Measurements from ENCODE around the gene ARL3. TPM values are rescaled to one million over a fixed set of nuclear protein-coding genes. Genes with fewer than 3 reads are reported as not detected.

The ARL3 gene
- polyA plus RNA-seq, 4 donors: 28.6 to 32.5 (median 31.0) TPM

DNA sequence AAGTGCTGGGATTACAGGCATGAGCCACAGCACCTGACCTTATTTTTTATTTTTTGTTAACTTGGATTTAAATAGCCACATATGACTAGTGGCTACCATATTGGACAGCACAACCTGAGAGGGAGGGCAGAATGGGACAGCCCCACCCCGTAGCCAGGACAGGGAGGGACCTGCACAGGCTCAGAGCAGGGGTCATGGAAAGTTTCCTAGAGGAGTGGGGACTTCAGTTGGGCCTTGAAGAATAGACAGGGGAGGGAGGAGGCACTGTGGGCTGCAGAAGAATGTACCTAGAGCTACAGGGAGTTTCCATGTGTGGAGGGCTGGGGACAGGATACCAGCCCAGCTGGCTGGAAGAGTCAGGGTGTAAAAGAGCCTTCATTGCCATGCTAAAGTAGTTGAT lies 61.1 kb downstream of the ARL3 start:
- DNase-seq (ENCODE audit: low read depth in 4 of 4, low spot score in 3 of 4): no peak

GRCh38 chr10:102652170-102652916 lies 61.9 kb downstream of the ARL3 start:
- no peak for DNase-seq (ENCODE audit: low read depth in 4 of 4, low spot score in 3 of 4)

- DNase-seq (ENCODE audit: low read depth in 4 of 4, low spot score in 3 of 4): no peak
Observed at GRCh38 chr10:102651455-102652169, 62.6 kb downstream of the ARL3 start.

DNA sequence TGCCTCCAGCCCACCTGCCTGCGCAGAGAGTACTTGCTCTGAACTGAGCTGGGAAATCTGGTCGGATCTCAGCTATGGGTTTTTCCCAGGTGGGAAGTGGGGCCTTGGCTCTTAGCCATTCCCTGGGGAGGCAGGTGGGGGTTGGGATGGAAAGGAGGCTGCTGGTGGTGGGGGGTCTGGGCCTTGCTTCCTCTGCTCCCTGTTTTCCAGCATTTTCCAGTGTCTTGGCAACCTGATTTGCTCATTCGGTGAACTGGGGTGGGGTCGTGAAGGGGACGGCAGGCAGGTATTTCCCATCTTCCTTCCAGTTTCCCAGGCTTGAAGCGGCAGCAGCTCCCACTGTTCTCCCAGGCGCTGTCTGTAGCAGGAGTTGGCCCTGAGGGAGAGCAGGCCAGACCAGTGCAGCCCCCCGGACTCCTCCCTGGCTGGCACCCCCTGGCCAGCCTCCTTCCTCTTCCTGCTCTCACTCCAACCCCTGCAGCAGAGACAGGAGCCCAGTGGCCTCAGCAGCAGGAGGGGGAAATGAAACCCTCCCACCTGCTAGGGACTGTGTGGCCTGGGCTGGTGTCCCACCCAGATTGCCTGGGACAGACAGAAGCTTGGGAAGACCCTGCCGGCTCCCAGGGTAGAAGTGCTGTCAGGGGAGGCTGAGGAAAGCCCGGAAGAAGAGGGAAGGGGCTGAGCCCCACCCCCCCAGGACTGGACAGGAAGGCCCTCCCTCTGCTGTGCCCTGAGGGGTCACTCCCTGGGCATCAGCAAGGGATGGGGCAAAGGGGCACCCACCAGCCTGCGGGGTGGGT lies 63.3 kb downstream of the ARL3 start:
- DNase-seq (ENCODE audit: low read depth in 4 of 4, low spot score in 3 of 4): no peak

GRCh38 chr10:102649797-102650654 lies 64.2 kb downstream of the ARL3 start:
- DNase-seq (ENCODE audit: low read depth in 4 of 4, low spot score in 3 of 4): no peak

GRCh38 chr10:102648889-102649796 lies 65.1 kb downstream of the ARL3 start:
- DNase-seq (ENCODE audit: low read depth in 4 of 4, low spot score in 3 of 4): no peak

DNA sequence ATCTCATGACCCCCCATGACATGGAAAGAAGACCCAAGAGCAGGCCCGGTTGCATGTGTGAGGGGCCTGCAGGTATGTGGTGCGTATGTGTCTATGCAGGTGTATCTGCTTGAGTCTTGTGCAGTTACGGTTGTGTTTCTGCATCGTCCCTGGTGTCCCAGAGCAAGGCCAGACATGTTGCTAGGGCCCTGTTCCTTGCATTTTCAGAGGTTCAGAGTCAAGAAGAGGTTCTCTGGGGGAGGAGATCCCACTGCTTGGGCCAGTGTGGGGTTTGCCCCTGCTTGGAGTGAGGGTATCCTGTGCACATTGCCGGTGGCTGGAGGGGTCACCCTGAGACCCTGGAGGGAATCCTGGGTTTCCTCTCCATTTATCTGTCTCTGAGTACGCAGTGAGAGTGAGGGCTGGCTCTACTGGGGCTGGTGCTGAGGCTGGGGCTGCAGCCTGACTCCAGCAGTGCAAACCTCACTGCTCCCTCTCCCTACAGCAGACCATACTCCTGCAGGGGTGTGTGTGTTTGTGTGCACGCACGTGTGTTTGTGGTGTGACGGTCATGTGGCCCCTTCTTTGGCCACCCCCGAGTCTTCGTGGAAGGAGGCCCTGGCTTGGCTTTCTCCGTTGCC lies 65.8 kb downstream of the ARL3 start:
- DNase-seq (ENCODE audit: low read depth in 4 of 4, low spot score in 3 of 4): no peak

GRCh38 chr10:102647443-102648268 lies 66.5 kb downstream of the ARL3 start:
- DNase-seq (ENCODE audit: low read depth in 4 of 4, low spot score in 3 of 4): no peak

- DNase-seq (ENCODE audit: low read depth in 4 of 4, low spot score in 3 of 4): no peak
Observed at GRCh38 chr10:102646610-102647442, 67.4 kb downstream of the ARL3 start.

GRCh38 chr10:102645741-102646609 lies 68.2 kb downstream of the ARL3 start:
- DNase-seq (ENCODE audit: low read depth in 4 of 4, low spot score in 3 of 4): peak in 1 of 4 donors; percentile 48

DNA sequence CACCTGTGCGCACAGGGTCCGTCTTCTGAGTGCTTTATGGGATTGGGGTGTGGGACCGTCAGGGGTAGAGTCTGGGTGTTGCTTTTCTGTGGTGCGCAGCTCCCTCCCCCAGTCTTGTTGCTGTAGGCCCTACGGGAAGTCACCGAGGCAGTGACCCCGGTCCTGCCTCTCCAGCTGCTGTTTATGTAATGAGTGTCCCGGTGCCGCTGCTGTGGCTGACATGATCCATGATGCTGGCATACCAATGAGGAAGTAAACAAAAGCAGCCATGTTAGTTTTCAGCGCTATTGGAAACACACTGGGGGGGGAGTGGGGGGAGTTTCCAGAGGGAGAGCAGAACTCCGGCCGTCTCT lies 68.8 kb downstream of the ARL3 start:
- DNase-seq (ENCODE audit: low read depth in 4 of 4, low spot score in 3 of 4): peak in 1 of 4 donors; percentile 61

- DNase-seq (ENCODE audit: low read depth in 4 of 4, low spot score in 3 of 4): peak in 1 of 4 donors; percentile 61
Observed at GRCh38 chr10:102644646-102645387, 69.4 kb downstream of the ARL3 start.

- no peak for DNase-seq (ENCODE audit: low read depth in 4 of 4, low spot score in 3 of 4)
Observed at GRCh38 chr10:102644066-102644645, 70.0 kb downstream of the ARL3 start, which contains the start of gene TRIM8. TRIM8 (plus strand) TSS chr10:102644479; CDS start chr10:102644618, 139 bp downstream.

DNA sequence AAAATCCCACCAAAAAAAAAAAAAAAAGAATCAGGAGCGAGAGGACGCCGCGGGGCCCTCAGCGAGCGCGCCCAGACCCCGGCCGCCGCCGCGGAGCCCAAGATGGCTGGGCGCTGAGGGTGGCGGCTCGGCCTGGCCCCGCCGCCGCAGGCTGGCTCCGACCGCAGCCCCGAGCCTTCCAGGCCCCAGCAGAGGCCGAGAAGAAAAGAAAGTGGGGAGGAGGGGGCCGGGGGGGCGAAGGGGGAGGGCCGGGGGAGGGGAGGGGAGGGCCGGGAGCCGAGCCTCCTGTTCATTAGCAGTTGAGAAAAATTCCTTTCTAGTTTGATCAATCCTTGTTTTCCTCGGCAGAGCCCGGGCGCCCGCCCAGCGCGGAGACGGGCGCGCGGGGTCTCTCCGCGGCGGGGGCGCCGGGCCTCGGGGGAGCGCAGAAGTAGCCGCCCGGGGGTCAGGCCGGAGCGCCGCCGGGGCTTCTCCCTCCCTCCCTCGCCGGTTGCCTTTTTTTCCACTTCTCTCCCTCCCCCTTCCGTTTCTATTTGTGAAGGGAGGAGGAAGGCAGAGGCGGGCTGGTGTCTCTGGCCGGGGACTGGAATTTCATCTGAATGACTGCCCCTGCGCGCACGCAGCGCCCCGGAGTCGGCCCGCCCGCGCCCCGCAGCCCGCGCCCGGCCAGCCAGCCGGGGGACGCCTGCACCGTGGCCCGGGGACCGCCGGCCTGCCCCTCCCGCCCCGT lies 70.7 kb downstream of the ARL3 start:
- peak in 1 of 4 donors; percentile 42 for DNase-seq (ENCODE audit: low read depth in 4 of 4, low spot score in 3 of 4)

Measured in right renal pelvis (tissue), 4 donors.